Uterus (tissue), 4 donors: ENCODE data around the gene DNPEP. TPM values are rescaled to one million over a fixed set of nuclear protein-coding genes. Genes with fewer than 3 reads are reported as not detected.

Source experiments
- DNase-seq, 2 donors: peaks; one replicate each; pipeline ENCODE4 v3.0.0-alpha.2; 2019 to 2020
- H3K27ac ChIP-seq, 2 donors: fragments of 200-600 bp; sonication (generic); 1 replicate in 1 of 2; 2 replicates in 1 of 2; pipeline ENCODE4 v1.5.1; 2016 to 2018
- H3K27me3 ChIP-seq, 2 donors: fragments of 200-600 bp; sonication (generic); one replicate each; pipeline ENCODE4 v1.5.1; 2018 to 2019; ENCODE audit warnings: control low read depth in 1 of 2
- H3K36me3 ChIP-seq, 2 donors: fragments of 200-600 bp; sonication (generic); one replicate each; pipeline ENCODE4 v1.5.1; 2019; ENCODE audit warnings: control low read depth in 1 of 2
- H3K4me1 ChIP-seq, 2 donors: fragments of 200-600 bp; sonication (generic); one replicate each; pipeline ENCODE4 v1.5.1; 2018 to 2019; ENCODE audit warnings: control low read depth in 1 of 2
- H3K4me3 ChIP-seq, 2 donors: fragments of 200-600 bp; sonication (generic); 1 replicate in 1 of 2; 2 replicates in 1 of 2; pipeline ENCODE4 v1.5.1; 2018 to 2019; ENCODE audit warnings: mild to moderate bottlenecking in 1 of 2
- H3K9me3 ChIP-seq, 2 donors: fragments of 200-600 bp; sonication (generic); one replicate each; pipeline ENCODE4 v1.5.1; 2019; ENCODE audit warnings: control low read depth in 1 of 2
- CTCF ChIP-seq, 4 experiments: fragments of 200-600 bp in 2 of 4; fragments of 450-650 bp in 2 of 4; sonication (generic) in 2 of 4; IDR thresholded peaks; one replicate each; pipeline ENCODE4 v1.5.1; 2016 to 2019; ENCODE audit warnings: antibody characterized with exemption in 4 of 4, mild to moderate bottlenecking in 2 of 4, moderate library complexity in 1 of 4
- POLR2A ChIP-seq, 2 donors: fragments of 450-650 bp; IDR thresholded peaks; one replicate each; pipeline ENCODE4 v1.6.1; 2016; ENCODE audit warnings: antibody characterized with exemption in 2 of 2, mild to moderate bottlenecking in 1 of 2, moderate library complexity in 1 of 2
- intact Hi-C: fragments of 100-400 bp; cut with DNase I; formaldehyde crosslinking; loops from one replicate; pipeline ENCODE4 v1.15.1; 2023; ENCODE audit warnings: low total_unique reads
- total RNA-seq, 4 donors: library from RNA; depleted of rRNA in 3 of 4; stranded (reverse); fragments of >200 nt in 3 of 4; gene quantifications; one replicate each; pipeline versions ENCODE4 v1.1.0 to v1.2.4, GENCODE V29; 2014 to 2023
- donor health status: DM: yes; HTN: yes; CAD: no.

Gene DNPEP
- total RNA-seq, 4 donors from 2014 or later = 35.9 to 93.7 (median 47.5) TPM

- Histone ChIP-seq H3K9me3 (no peaks in the 10 kb centered on the region), H3K27ac (peak overlapping the region; percentile 93 to 99), H3K4me1 (peaks cover 0 to 6% of the 10 kb centered on the region in 2 donors), H3K36me3 (no peaks in the 10 kb centered on the region), H3K4me3 (peak overlapping the region; percentile 56 to 75), H3K27me3 (no peaks in the 10 kb centered on the region)
- intact Hi-C loops = no loop called here
- no peak for TF ChIP-seq CTCF (IDR thresholded peaks at IDR 0.05)
- no peak for TF ChIP-seq POLR2A (IDR thresholded peaks at IDR 0.05)
- DNase-seq = peak in 1 of 2 donors; percentile 67
Measured at GRCh38 chr2:219419331-219420197, 31.9 kb upstream of the DNPEP start.

DNA sequence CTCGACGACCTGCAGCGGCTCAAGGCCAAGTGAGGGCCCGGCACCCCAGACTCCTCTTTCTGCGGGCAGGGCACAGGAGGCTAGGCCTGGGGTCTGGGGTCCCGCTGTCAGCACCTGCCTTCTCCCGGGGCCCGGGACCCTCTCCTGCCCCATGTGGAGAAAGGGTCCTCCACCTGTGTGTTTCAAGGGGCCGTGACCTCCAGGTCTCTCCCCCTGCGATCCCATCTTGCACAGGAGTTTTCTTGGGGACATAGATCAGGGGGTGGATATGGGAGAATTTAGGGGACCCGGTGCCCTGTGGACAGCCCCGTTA lies 31.3 kb upstream of the DNPEP start:
- Histone ChIP-seq H3K27ac (peak overlapping the region; percentile 93 to 99), H3K4me1 (peaks cover 0 to 6% of the 10 kb centered on the region in 2 donors), H3K27me3 (no peaks in the 10 kb centered on the region), H3K36me3 (no peaks in the 10 kb centered on the region), H3K9me3 (no peaks in the 10 kb centered on the region), H3K4me3 (peak overlapping the region; percentile 56 to 75)
- DNase-seq = peak in 1 of 2 donors; percentile 20
- TF ChIP-seq POLR2A (IDR thresholded peaks at IDR 0.05) = no peak
- no peak for TF ChIP-seq CTCF (IDR thresholded peaks at IDR 0.05)
- intact Hi-C loops = no loop called here

DNA sequence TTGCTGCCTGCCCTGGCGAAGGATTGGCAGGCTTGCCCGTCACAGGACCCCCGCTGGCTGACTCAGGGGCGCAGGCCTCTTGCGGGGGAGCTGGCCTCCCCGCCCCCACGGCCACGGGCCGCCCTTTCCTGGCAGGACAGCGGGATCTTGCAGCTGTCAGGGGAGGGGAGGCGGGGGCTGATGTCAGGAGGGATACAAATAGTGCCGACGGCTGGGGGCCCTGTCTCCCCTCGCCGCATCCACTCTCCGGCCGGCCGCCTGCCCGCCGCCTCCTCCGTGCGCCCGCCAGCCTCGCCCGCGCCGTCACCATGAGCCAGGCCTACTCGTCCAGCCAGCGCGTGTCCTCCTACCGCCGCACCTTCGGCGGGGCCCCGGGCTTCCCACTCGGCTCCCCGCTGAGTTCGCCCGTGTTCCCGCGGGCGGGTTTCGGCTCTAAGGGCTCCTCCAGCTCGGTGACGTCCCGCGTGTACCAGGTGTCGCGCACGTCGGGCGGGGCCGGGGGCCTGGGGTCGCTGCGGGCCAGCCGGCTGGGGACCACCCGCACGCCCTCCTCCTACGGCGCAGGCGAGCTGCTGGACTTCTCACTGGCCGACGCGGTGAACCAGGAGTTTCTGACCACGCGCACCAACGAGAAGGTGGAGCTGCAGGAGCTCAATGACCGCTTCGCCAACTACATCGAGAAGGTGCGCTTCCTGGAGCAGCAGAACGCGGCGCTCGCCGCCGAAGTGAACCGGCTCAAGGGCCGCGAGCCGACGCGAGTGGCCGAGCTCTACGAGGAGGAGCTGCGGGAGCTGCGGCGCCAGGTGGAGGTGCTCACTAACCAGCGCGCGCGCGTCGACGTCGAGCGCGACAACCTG lies 30.7 kb upstream of the DNPEP start, which contains the start of gene DES:
DES (plus strand) TSS at position 223 of the 857 bp plus-strand sequence; CDS start at position 309, 86 bp downstream.
- peak within 1 kb of the TSS; percentile 93 to 99 for H3K27ac ChIP-seq

GRCh38 chr2:219417374-219417773 lies 29.7 kb upstream of the DNPEP start:
- Histone ChIP-seq H3K27me3 (no peaks in the 10 kb centered on the region), H3K4me3 (no peak overlapping the region), H3K4me1 (peaks cover 0 to 6% of the 10 kb centered on the region in 2 donors), H3K27ac (peak overlapping the region; percentile 93 to 99), H3K36me3 (no peaks in the 10 kb centered on the region), H3K9me3 (no peaks in the 10 kb centered on the region)
- no peak for TF ChIP-seq CTCF (IDR thresholded peaks at IDR 0.05)
- peak; percentile 71 to 87 for DNase-seq
- intact Hi-C loops = no loop called here

More for the DNA sequence above, 30.7 kb upstream of the DNPEP start, which contains the start of gene DES:
- Histone ChIP-seq H3K36me3 (no peaks in the 10 kb centered on the region), H3K9me3 (no peaks in the 10 kb centered on the region), H3K4me3 (peak within 1 kb of the TSS; percentile 56 to 75), H3K27me3 (no peaks in the 10 kb centered on the region), H3K4me1 (peaks cover 0 to 6% of the 10 kb centered on the region in 2 donors)
- peak; percentile 88 to 92 for DNase-seq
- TF ChIP-seq POLR2A (IDR thresholded peaks at IDR 0.05) = peak; percentile 42 to 86
- peak in 1 of 4 experiments; percentile 2 for TF ChIP-seq CTCF (IDR thresholded peaks at IDR 0.05)
- intact Hi-C loops = no loop called here
